Measurements from ENCODE around the gene DSCAML1. TPM values are rescaled to one million over a fixed set of nuclear protein-coding genes. Genes with fewer than 3 reads are reported as not detected.

The DSCAML1 gene
- total and polyA plus RNA-seq, 9 of the 15 experiments (the other 6 are each of a cell fraction or from before 2014, with no cell fraction given): not detected

GRCh38 chr11:117431436-117431835 is 365.6 kb downstream of the DSCAML1 start (continued):
- TF ChIP-seq CTCFL (IDR thresholded peaks at IDR 0.05; ENCODE audit: borderline replicate concordance, insufficient read depth, low read depth, low read length, poor library complexity, severe bottlenecking): no peak

GRCh38 chr11:117430293-117430955 is 366.6 kb downstream of the DSCAML1 start:
- no peak overlapping the region for H2AFZ ChIP-seq (ENCODE audit: low read depth, low read length)
- ChIA-PET POLR2A (no interaction called here), CTCF (ENCODE audit: low intra/inter-chr PET ratio) (no interaction called here)
- H3K4me3 ChIP-seq: no peak overlapping the region
- no TSS peak for BruUV-seq (replicated peaks)
- H4K20me1 ChIP-seq (replicated peaks; ENCODE audit: control insufficient read depth, insufficient read depth, low read length): peaks cover 20% of the 10 kb centered on the region
- H3K27me3 ChIP-seq (ENCODE audit: control insufficient read depth in 2 of 2, insufficient read depth in 2 of 2, low read length in 2 of 2): peaks cover 13 to 48% of the 10 kb centered on the region in 2 experiments
- H3K4me1 ChIP-seq (replicated peaks in 1 of 2; ENCODE audit: control insufficient read depth in 2 of 2, insufficient read depth in 2 of 2, low read length in 2 of 2): peaks cover 0 to 5% of the 10 kb centered on the region in 2 experiments; a peak in 3 of 5 replicates
- intact Hi-C loops (cut with micrococcal nuclease) (no loop called here), in situ Hi-C loops (cut with MboI) (no loop called here)
- no peak overlapping the region for H3K27ac ChIP-seq (ENCODE audit: extremely low read depth, low read depth, low read length)
- H3K9me1 ChIP-seq (ENCODE audit: control insufficient read depth, insufficient read depth, low read length): no peaks in the 10 kb centered on the region
- WGBS (ENCODE audit: insufficient coverage, low coverage, missing lambda C conversion rate): 3% methylated on average over 11 of the region's 15 CpGs
- no peak overlapping the region for H3K4me2 ChIP-seq (ENCODE audit: insufficient read depth, low read length)
- no peak for DNase-seq (ENCODE audit: extremely low read depth in 1 of 4, low spot score in 3 of 4)
- no peak overlapping the region; a peak in 1 of 4 replicates for H3K9ac ChIP-seq (ENCODE audit: insufficient read depth in 1 of 2, low read depth in 2 of 2, low read length in 2 of 2)
- H3K9me3 ChIP-seq (replicated peaks; ENCODE audit: control insufficient read depth, insufficient read depth, low read depth, low read length): no peaks in the 10 kb centered on the region
- H3K36me3 ChIP-seq (ENCODE audit: control insufficient read depth, insufficient read depth, low read length): no peaks in the 10 kb centered on the region
- H3K79me2 ChIP-seq (ENCODE audit: control insufficient read depth, insufficient read depth, low read length): no peaks in the 10 kb centered on the region
- no peak for FAIRE-seq
- no peak for ATAC-seq
- TF ChIP-seq NFE2 (IDR thresholded peaks at IDR 0.05; ENCODE audit: low read depth) (no peak), CEBPB (tag; IDR thresholded peaks at IDR 0.05) (no peak), RREB1 (CRISPR knock-in tag; IDR thresholded peaks at IDR 0.05) (no peak), HNRNPH1 (optimal IDR thresholded peaks at IDR 0.05; ENCODE audit: low read depth, low read length) (no peak), ZNF311 (CRISPR knock-in tag; IDR thresholded peaks at IDR 0.05) (no peak), COPS2 (conservative IDR thresholded peaks at IDR 0.05) (no peak), HSF4 (CRISPR knock-in tag; IDR thresholded peaks at IDR 0.05; ENCODE audit: borderline replicate concordance) (no peak), BCOR (IDR thresholded peaks at IDR 0.05) (no peak), DLX4 (CRISPR knock-in tag; IDR thresholded peaks at IDR 0.05) (no peak), ZEB2 (IDR thresholded peaks at IDR 0.05) (no peak), LCOR (CRISPR knock-in tag; IDR thresholded peaks at IDR 0.05) (no peak)

Measured in K562 (cell line).